K562 (cell line): ENCODE data around the gene KLHL29. TPM values are rescaled to one million over a fixed set of nuclear protein-coding genes. Genes with fewer than 3 reads are reported as not detected.
A peak's percentile ranks its signal among the peaks of the same experiment; 100 is the strongest.

Experiments
- ATAC-seq: fragments of 200-7000 bp; cut with Tn5 transposase; 3 replicates; pipeline ENCODE4 v1.9.1; 2020; ENCODE audit warnings: moderate library complexity
- BruUV-seq: library from RNA; stranded (reverse); fragments of 400-500 nt; replicated peaks from 2 replicates; lab custom pipeline; 2021; lab: Mats Ljungman, UMichigan
- CTCF ChIA-PET: fragments of 300-600 bp; formaldehyde crosslinking; extraction: SDS; loops from one replicate; lab custom pipeline; 2021; ENCODE audit warnings: low intra/inter-chr PET ratio; lab: Yijun Ruan, JAX
- POLR2A ChIA-PET: fragments of 300-600, 350-650 bp; sonication (Branson Sonifier 250); formaldehyde crosslinking; extraction: SDS; loops from one replicate; lab custom pipeline; 2021; ENCODE audit warnings: antibody characterized with exemption, inconsistent platforms; lab: Yijun Ruan, JAX
- DNase-seq, 4 experiments: peaks; one replicate each; pipeline versions ENCODE4 v3.0.0 to v3.0.0-alpha.2; 2011 to 2018; ENCODE audit warnings: low spot score in 3 of 4, mixed read lengths in 3 of 4; ENCODE audit errors: extremely low read depth in 1 of 4
- FAIRE-seq: peaks from 2 replicates; lab custom pipeline; 2011; peaks lifted over from hg19 to GRCh38; lab: Jason Lieb, UNC
- H2AFZ ChIP-seq: 2 replicates; pipeline ENCODE4 v1.6.0; 2011; ENCODE audit warnings: low read depth, low read length, control low read depth, inconsistent platforms
- H3K27ac ChIP-seq: fragments of 200-600 bp; 3 replicates; pipeline ENCODE4 v1.8.0; 2011; ENCODE audit warnings: low read depth, mild to moderate bottlenecking, control low read depth, inconsistent platforms, low read length, moderate library complexity, mixed read lengths; ENCODE audit errors: extremely low read depth
- H3K27me3 ChIP-seq, 2 experiments: fragments of 300-600 bp in 1 of 2; 2 replicates in 1 of 2; 3 replicates in 1 of 2; pipeline versions ENCODE4 v1.6.0 to v1.8.0; 2011; ENCODE audit warnings: inconsistent platforms in 2 of 2, low read length in 2 of 2, mild to moderate bottlenecking in 1 of 2, mixed read lengths in 1 of 2, moderate library complexity in 1 of 2; ENCODE audit not compliant: control insufficient read depth in 2 of 2, insufficient read depth in 2 of 2
- H3K36me3 ChIP-seq: fragments of 300-600 bp; 3 replicates; pipeline ENCODE4 v1.8.0; 2011; ENCODE audit warnings: mild to moderate bottlenecking, low read length, inconsistent platforms; ENCODE audit not compliant: control insufficient read depth, insufficient read depth
- H3K4me1 ChIP-seq, 2 experiments: fragments of 200-600 bp in 1 of 2; replicated peaks in 1 of 2; 2 replicates in 1 of 2; 3 replicates in 1 of 2; pipeline versions ENCODE4 v1.5.1 to v1.8.0; 2011; ENCODE audit warnings: inconsistent platforms in 2 of 2, low read length in 2 of 2, mild to moderate bottlenecking in 1 of 2, mixed read lengths in 1 of 2, moderate library complexity in 1 of 2; ENCODE audit not compliant: control insufficient read depth in 2 of 2, insufficient read depth in 2 of 2
- H3K4me2 ChIP-seq: 2 replicates; pipeline ENCODE4 v1.6.1; 2011; ENCODE audit warnings: low read length, control low read depth, inconsistent platforms, mixed read lengths; ENCODE audit not compliant: insufficient read depth
- H3K4me3 ChIP-seq: fragments of 200-600 bp; sonication (generic), shearing (Covaris generic); 2 replicates; pipeline ENCODE4 v1.5.1; 2016; ENCODE audit warnings: control low read depth, inconsistent platforms
- H3K79me2 ChIP-seq: fragments of 200-600 bp; 3 replicates; pipeline ENCODE4 v1.8.0; 2011; ENCODE audit warnings: low read length, inconsistent platforms; ENCODE audit not compliant: control insufficient read depth, insufficient read depth
- H3K9ac ChIP-seq, 2 experiments: 2 replicates each; pipeline versions ENCODE4 v1.6.0 to v1.6.1; 2011; ENCODE audit warnings: low read depth in 2 of 2, low read length in 2 of 2, control low read depth in 1 of 2, inconsistent platforms in 1 of 2, mild to moderate bottlenecking in 1 of 2, mixed read lengths in 1 of 2; ENCODE audit not compliant: insufficient read depth in 1 of 2
- H3K9me1 ChIP-seq: one replicate; pipeline ENCODE4 v1.6.0; 2011; ENCODE audit warnings: inconsistent platforms, mild to moderate bottlenecking, low read length, moderate library complexity; ENCODE audit not compliant: control insufficient read depth, insufficient read depth
- H3K9me3 ChIP-seq: replicated peaks from 2 replicates; pipeline ENCODE4 v1.5.1; 2011; ENCODE audit warnings: low read depth, low read length, inconsistent platforms; ENCODE audit not compliant: control insufficient read depth, insufficient read depth
- H4K20me1 ChIP-seq: replicated peaks from 2 replicates; pipeline ENCODE4 v1.6.1; 2011; ENCODE audit warnings: low read length, inconsistent platforms, mixed read lengths; ENCODE audit not compliant: control insufficient read depth, insufficient read depth
- BCLAF1 ChIP-seq, 2 experiments: fragments of 450-650 bp in 1 of 2; IDR thresholded peaks; 2 replicates each; pipeline ENCODE4 v1.6.1; 2011 to 2017; ENCODE audit warnings: low read depth in 2 of 2, antibody characterized with exemption in 1 of 2, borderline replicate concordance in 1 of 2, low read length in 1 of 2, mild to moderate bottlenecking in 1 of 2, mixed read lengths in 1 of 2; ENCODE audit not compliant: control insufficient read depth in 1 of 2
- CBX8 ChIP-seq: fragments of 200-600 bp; sonication (generic); IDR thresholded peaks from 2 replicates; pipeline ENCODE4 v1.6.1; 2012; ENCODE audit warnings: borderline replicate concordance, mixed run types, low read depth, mild to moderate bottlenecking, moderate library complexity, mixed read lengths, low read length, control low read depth, inconsistent platforms; ENCODE audit not compliant: poor library complexity, severe bottlenecking; ENCODE audit errors: extremely low read depth
- NFE2 ChIP-seq: IDR thresholded peaks from 2 replicates; pipeline ENCODE4 v1.6.1; 2014; ENCODE audit warnings: antibody characterized with exemption, low read depth
- SMARCA5 ChIP-seq: fragments of 450-650 bp; IDR thresholded peaks from 2 replicates; pipeline ENCODE4 v1.6.1; 2016
- ZNF75A ChIP-seq: fragments of 450-650 bp; formaldehyde crosslinking; IDR thresholded peaks from 2 replicates; pipeline ENCODE4 v1.4.0; 2020; ENCODE audit warnings: mild to moderate bottlenecking
- WGBS: fragments of 100-300 bp; shearing (Covaris generic); methylation state at CpG from one replicate; pipeline ENCODE4 v1.1.6; 2016; ENCODE audit warnings: low coverage, mixed read lengths; ENCODE audit not compliant: insufficient coverage; ENCODE audit errors: missing lambda C conversion rate; 5-methylcytosine and 5-hydroxymethylcytosine counted together
- in situ Hi-C: fragments of 300-500 bp; cut with MboI; formaldehyde crosslinking; loops from 4 replicates; pipeline ENCODE4 v1.15.0; 2018; ENCODE audit warnings: inconsistent platforms, mixed read lengths
- intact Hi-C: fragments of 100-400 bp; cut with micrococcal nuclease; formaldehyde crosslinking; loops from 2 replicates; pipeline ENCODE4 v1.14.2; 2022
- polyA plus RNA-seq, 8 experiments: library from polyadenylated mRNA; depleted of rRNA in 4 of 8; stranded (reverse) in 5 of 8; unstranded in 3 of 8; fragments of >200 nt; fragmentation: Nextera tagmentation in 2 of 8; fragmentation: Illumina TruSeq in 1 of 8; extraction: Ambion mirVana in 2 of 8; extraction: Trizol in 1 of 8; gene quantifications; 2 replicates each; pipeline versions ENCODE4 v1.2.1 to v1.2.3, GENCODE V29; 2011 to 2014; ENCODE audit warnings: inconsistent platforms in 1 of 8, missing spikeins in 1 of 8
- total RNA-seq, 7 experiments: library from RNA; depleted of rRNA in 6 of 7; stranded (reverse); fragments of >200 nt in 6 of 7; fragmentation: Illumina TruSeq in 2 of 7; extraction: Trizol in 2 of 7; gene quantifications; 2 replicates each; pipeline versions ENCODE4 v1.2.1 to v1.2.3, GENCODE V29; 2011 to 2021; ENCODE audit warnings: low replicate concordance in 1 of 7

KLHL29 gene
- total and polyA plus RNA-seq, 9 of the 15 experiments (the other 6 are each of a cell fraction or from before 2014, with no cell fraction given): 0.03 to 0.31 (median 0.08) TPM; not detected in 1

DNA sequence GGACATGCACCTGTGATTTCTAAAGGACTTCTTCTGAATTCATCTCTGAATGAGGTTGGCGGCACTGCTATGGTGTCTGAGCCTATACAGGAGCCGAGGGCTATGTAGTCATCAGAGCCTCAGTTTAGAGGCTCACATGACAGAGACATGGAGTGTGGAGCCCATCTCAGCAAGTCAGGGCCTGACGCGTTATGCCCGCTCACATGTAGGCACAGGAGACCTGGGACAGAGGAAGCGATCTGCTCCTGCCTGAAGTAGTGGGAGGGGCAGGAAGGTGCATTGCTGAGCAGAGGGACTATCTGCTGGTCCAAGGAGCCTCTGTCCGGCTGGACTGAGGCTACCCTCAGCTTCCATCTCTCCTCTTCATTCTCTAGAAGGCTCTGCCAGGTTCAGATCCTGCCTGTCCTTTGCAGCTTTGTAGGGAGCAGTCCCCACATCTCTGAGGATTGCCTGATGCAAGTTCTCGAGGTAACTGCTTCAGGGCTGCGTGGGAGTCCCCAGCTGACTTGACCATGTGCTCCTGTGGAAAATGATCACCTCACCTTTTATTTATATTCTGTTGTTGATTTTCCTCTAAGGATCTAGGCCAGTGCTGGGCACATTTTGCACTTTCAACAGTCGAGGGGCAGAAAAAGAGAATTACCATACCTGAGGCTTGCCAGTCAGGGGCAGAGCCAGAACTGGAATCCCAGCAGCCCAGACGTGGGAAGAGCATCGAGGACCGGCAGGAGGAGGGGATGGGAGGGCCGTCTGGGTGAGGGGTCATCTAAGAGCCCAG, 16.6 kb downstream of the KLHL29 start (continued):
- TF ChIP-seq CBX8 (no peak), SMARCA5 (no peak)

DNA sequence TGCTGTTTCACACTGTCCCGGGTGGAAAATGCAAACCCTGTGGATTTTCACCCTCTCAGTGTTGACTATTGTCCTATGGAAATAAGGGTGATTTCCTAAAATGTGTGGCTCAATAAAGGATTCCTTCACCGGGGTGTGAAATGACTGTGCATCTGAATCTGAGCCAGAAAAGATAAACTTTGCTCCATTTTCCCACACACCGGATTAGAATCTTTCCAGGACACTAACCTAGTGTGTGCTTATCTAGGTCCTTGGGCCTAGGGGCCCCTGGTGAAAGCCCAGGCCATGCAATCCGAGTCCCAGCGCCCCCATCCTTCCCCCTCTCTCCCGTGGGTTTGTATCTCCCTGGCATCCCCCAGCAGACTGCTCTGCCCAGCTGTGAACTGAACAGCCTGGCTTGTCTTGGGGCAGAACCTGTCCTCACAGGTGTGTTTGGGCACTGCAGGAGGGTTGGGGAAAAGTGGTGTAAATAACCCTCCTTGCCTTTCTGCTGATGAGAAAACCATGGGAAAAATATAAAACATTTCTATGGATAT, 17.3 kb downstream of the KLHL29 start:
- WGBS: 0% methylated on average over 6 of the region's 6 CpGs
- BruUV-seq: no TSS peak
- Histone ChIP-seq H3K36me3 (no peaks in the 10 kb centered on the region), H3K9ac (no peak overlapping the region), H3K27me3 (peaks cover 0 to 23% of the 10 kb centered on the region in 2 experiments; a peak in 2 of 5 replicates), H3K9me1 (peaks cover 5% of the 10 kb centered on the region), H3K79me2 (no peaks in the 10 kb centered on the region), H3K27ac (no peak overlapping the region), H4K20me1 (no peaks in the 10 kb centered on the region), H3K9me3 (no peaks in the 10 kb centered on the region), H3K4me1 (no peaks in the 10 kb centered on the region; a peak in 1 of 5 replicates), H2AFZ (no peak overlapping the region), H3K4me2 (no peak overlapping the region), H3K4me3 (no peak overlapping the region)
- no peak for TF ChIP-seq BCLAF1 (IDR thresholded peaks at IDR 0.05; ENCODE audit: borderline replicate concordance in 1 of 2, control insufficient read depth in 1 of 2, low read depth in 2 of 2, low read length in 1 of 2)
- peak; percentile 87 for TF ChIP-seq ZNF75A (CRISPR knock-in tag)
- TF ChIP-seq NFE2: 0 out of 2 replicates have a peak, but pooled peaks have one; percentile 27
- ChIA-PET CTCF (no interaction called here), POLR2A (no interaction called here)
- in situ Hi-C loops: no loop called here
- FAIRE-seq (no peak), ATAC-seq (no peak), DNase-seq (no peak)
- intact Hi-C loops: no loop called here
